Measurements from ENCODE around the gene CLCF1.

Gene CLCF1

GRCh38 chr11:67372993-67373647 lies at the start of gene CLCF1:
CLCF1 (minus strand) TSS chr11:67373598; CDS start chr11:67373539, 59 bp downstream.
- peak in 1 of 2 donors; percentile 40 for DNase-seq (ENCODE audit: low read depth in 2 of 2)

GRCh38 chr11:67422891-67423290 lies 49.5 kb upstream of the CLCF1 start:
- no peak for DNase-seq (ENCODE audit: low read depth in 2 of 2)

GRCh38 chr11:67421430-67422031 lies 48.1 kb upstream of the CLCF1 start:
- no peak for DNase-seq (ENCODE audit: low read depth in 2 of 2)

- DNase-seq (ENCODE audit: low read depth in 2 of 2) = peak; percentile 95 to 99
Observed at GRCh38 chr11:67420646-67421429, 47.4 kb upstream of the CLCF1 start.

- DNase-seq (ENCODE audit: low read depth in 2 of 2) = no peak
Observed at GRCh38 chr11:67420147-67420645, 46.8 kb upstream of the CLCF1 start.

GRCh38 chr11:67419325-67420049 lies 46.1 kb upstream of the CLCF1 start:
- no peak for DNase-seq (ENCODE audit: low read depth in 2 of 2)

- no peak for DNase-seq (ENCODE audit: low read depth in 2 of 2)
Observed at GRCh38 chr11:67418476-67419281, 45.3 kb upstream of the CLCF1 start.

GRCh38 chr11:67417425-67417824 lies 44.0 kb upstream of the CLCF1 start:
- DNase-seq (ENCODE audit: low read depth in 2 of 2) = no peak

GRCh38 chr11:67416416-67417335 lies 43.3 kb upstream of the CLCF1 start:
- peak; percentile 66 to 74 for DNase-seq (ENCODE audit: low read depth in 2 of 2)

- no peak for DNase-seq (ENCODE audit: low read depth in 2 of 2)
Observed at GRCh38 chr11:67415501-67416304, 42.3 kb upstream of the CLCF1 start, which contains the start of gene CARNS1. CARNS1 (plus strand) TSS chr11:67415678; CDS start chr11:67416200, 522 bp downstream.

- no peak for DNase-seq (ENCODE audit: low read depth in 2 of 2)
Observed at GRCh38 chr11:67413266-67413849, 40.0 kb upstream of the CLCF1 start.

- no peak for DNase-seq (ENCODE audit: low read depth in 2 of 2)
Observed at GRCh38 chr11:67412495-67413179, 39.2 kb upstream of the CLCF1 start.

GRCh38 chr11:67411785-67412152 lies 38.4 kb upstream of the CLCF1 start:
- no peak for DNase-seq (ENCODE audit: low read depth in 2 of 2)

- DNase-seq (ENCODE audit: low read depth in 2 of 2) = no peak
Observed at GRCh38 chr11:67410984-67411784, 37.8 kb upstream of the CLCF1 start.

- DNase-seq (ENCODE audit: low read depth in 2 of 2) = no peak
Observed at GRCh38 chr11:67410369-67410831, 37.0 kb upstream of the CLCF1 start.

GRCh38 chr11:67409781-67410368 lies 36.5 kb upstream of the CLCF1 start:
- DNase-seq (ENCODE audit: low read depth in 2 of 2) = no peak

GRCh38 chr11:67409261-67409666 lies 35.9 kb upstream of the CLCF1 start:
- DNase-seq (ENCODE audit: low read depth in 2 of 2) = peak in 1 of 2 donors; percentile 57
